CD14-positive monocyte (primary cell): ENCODE results near the gene MEGF6. TPM values are rescaled to one million over a fixed set of nuclear protein-coding genes. Genes with fewer than 3 reads are reported as not detected.

ENCODE experiments used
- DNase-seq, 3 donors: peaks; one replicate each; pipeline ENCODE4 v3.0.0-alpha.2; 2011 to 2022
- H2AFZ ChIP-seq: 2 replicates; pipeline ENCODE4 v1.6.0; 2012; ENCODE audit warnings: mild to moderate bottlenecking, low read depth, low read length, inconsistent platforms; ENCODE audit not compliant: insufficient read depth, poor library complexity, severe bottlenecking
- H3K27ac ChIP-seq, 2 donors: 1 replicate in 1 of 2; 2 replicates in 1 of 2; pipeline ENCODE4 v1.5.1; 2012 to 2013; ENCODE audit warnings: low read length in 2 of 2, control low read depth in 1 of 2, inconsistent platforms in 1 of 2, low read depth in 1 of 2, mild to moderate bottlenecking in 1 of 2
- H3K27me3 ChIP-seq, 2 donors: one replicate each; pipeline versions ENCODE4 v1.6.0 to v1.6.1; 2011 to 2013; ENCODE audit warnings: low read length in 2 of 2; ENCODE audit not compliant: control insufficient read depth in 2 of 2, insufficient read depth in 2 of 2
- H3K36me3 ChIP-seq, 2 donors: replicated peaks in 1 of 2; 1 replicate in 1 of 2; 2 replicates in 1 of 2; pipeline versions ENCODE4 v1.5.1 to v1.6.1; 2012 to 2013; ENCODE audit warnings: low read length in 2 of 2, control low read depth in 1 of 2, inconsistent platforms in 1 of 2, mild to moderate bottlenecking in 1 of 2; ENCODE audit not compliant: insufficient read depth in 2 of 2, control insufficient read depth in 1 of 2
- H3K4me1 ChIP-seq, 2 donors: 1 replicate in 1 of 2; 2 replicates in 1 of 2; pipeline versions ENCODE4 v1.5.1 to v1.6.1; 2012 to 2013; ENCODE audit warnings: low read length in 2 of 2, control low read depth in 1 of 2, inconsistent platforms in 1 of 2, mild to moderate bottlenecking in 1 of 2, moderate library complexity in 1 of 2; ENCODE audit not compliant: insufficient read depth in 2 of 2, control insufficient read depth in 1 of 2
- H3K4me2 ChIP-seq: replicated peaks from 2 replicates; pipeline ENCODE3; 2012; ENCODE audit warnings: low read length, moderate library complexity, mild to moderate bottlenecking; ENCODE audit not compliant: poor library complexity, severe bottlenecking; ENCODE audit errors: extremely low read depth
- H3K4me3 ChIP-seq, 3 experiments: fragments of 200-600 bp in 1 of 3; sonication (generic) in 1 of 3; replicated peaks in 1 of 3; 1 replicate in 2 of 3; 2 replicates in 1 of 3; pipeline ENCODE4 v1.5.1; 2011 to 2013; ENCODE audit warnings: low read length in 3 of 3, mild to moderate bottlenecking in 3 of 3, control low read depth in 2 of 3, low read depth in 2 of 3, inconsistent platforms in 1 of 3, moderate library complexity in 1 of 3
- H3K79me2 ChIP-seq: 2 replicates; pipeline ENCODE4 v1.6.0; 2012; ENCODE audit warnings: mild to moderate bottlenecking, control low read depth, inconsistent platforms, low read length, moderate library complexity; ENCODE audit not compliant: insufficient read depth
- H3K9ac ChIP-seq: 2 replicates; pipeline ENCODE4 v1.6.0; 2017; ENCODE audit warnings: low read length, mild to moderate bottlenecking; ENCODE audit not compliant: insufficient read depth, poor library complexity, severe bottlenecking
- H3K9me3 ChIP-seq, 2 donors: replicated peaks in 1 of 2; 1 replicate in 1 of 2; 2 replicates in 1 of 2; pipeline versions ENCODE4 v1.5.1 to v1.6.1; 2012 to 2013; ENCODE audit warnings: low read length in 2 of 2, control low read depth in 1 of 2; ENCODE audit not compliant: control insufficient read depth in 1 of 2, insufficient read depth in 1 of 2
- H4K20me1 ChIP-seq: 2 replicates; pipeline ENCODE4 v1.6.0; 2012; ENCODE audit warnings: mild to moderate bottlenecking, low read length, control low read depth, moderate library complexity; ENCODE audit not compliant: insufficient read depth
- H3K27ac Mint-ChIP-seq, 7 donors: one replicate each; pipeline ENCODE4 v1.8.0; 2020; ENCODE audit warnings: mild to moderate bottlenecking in 7 of 7, mixed read lengths in 7 of 7, moderate library complexity in 6 of 7, inconsistent platforms in 2 of 7
- H3K27me3 Mint-ChIP-seq, 3 donors: one replicate each; pipeline ENCODE4 v1.8.0; 2021 to 2022; ENCODE audit warnings: low read depth in 3 of 3, mild to moderate bottlenecking in 3 of 3, mixed read lengths in 3 of 3, moderate library complexity in 3 of 3, inconsistent platforms in 1 of 3
- H3K36me3 Mint-ChIP-seq, 2 donors: one replicate each; pipeline ENCODE4 v1.8.0; 2020; ENCODE audit warnings: mixed read lengths in 2 of 2, inconsistent platforms in 1 of 2, mild to moderate bottlenecking in 1 of 2
- H3K4me1 Mint-ChIP-seq: one replicate; pipeline ENCODE4 v1.8.0; 2020; ENCODE audit warnings: mild to moderate bottlenecking, mixed read lengths
- H3K4me3 Mint-ChIP-seq, 2 donors: one replicate each; pipeline ENCODE4 v1.8.0; 2020; ENCODE audit warnings: mild to moderate bottlenecking in 2 of 2, mixed read lengths in 2 of 2, moderate library complexity in 1 of 2
- H3K9me3 Mint-ChIP-seq, 7 donors: one replicate each; pipeline ENCODE4 v1.8.0; 2020 to 2022; ENCODE audit warnings: mixed read lengths in 7 of 7, mild to moderate bottlenecking in 6 of 7, moderate library complexity in 6 of 7, inconsistent platforms in 2 of 7
- CTCF ChIP-seq: fragments of 200-600 bp; IDR thresholded peaks from one replicate; pipeline ENCODE4 v1.8.0; 2022; ENCODE audit warnings: antibody characterized with exemption, mild to moderate bottlenecking
- WGBS: methylation state at CpG from one replicate; pipeline ENCODE4 v1.1.5; 2013; ENCODE audit warnings: missing lambda C conversion rate; ENCODE audit not compliant: insufficient coverage; 5-methylcytosine and 5-hydroxymethylcytosine counted together
- intact Hi-C, 2 donors: fragments of 100-400 bp; cut with micrococcal nuclease; formaldehyde crosslinking; loops; one replicate each; pipeline versions ENCODE4 v1.15.0 to v1.15.1; 2023
- polyA plus RNA-seq, 3 donors: library from polyadenylated mRNA; depleted of rRNA in 1 of 3; unstranded in 2 of 3; stranded (reverse) in 1 of 3; fragments of 300-500 nt in 2 of 3; fragments of >200 nt in 1 of 3; fragmentation: Illumina TruSeq in 2 of 3; gene quantifications; 1 replicate in 2 of 3; 2 replicates in 1 of 3; pipeline ENCODE4 v1.2.3, GENCODE V29; 2012 to 2021

Gene MEGF6
- polyA plus RNA-seq, 3 donors: 0.39 to 3.8 (median 1.2) TPM

- no peaks in the 10 kb centered on the region for H4K20me1 ChIP-seq
- WGBS: 79% methylated on average over 23 of the region's 30 CpGs
- H3K4me2 ChIP-seq: no peak overlapping the region
- Mint-ChIP-seq H3K4me3 (no peak overlapping the region), H3K27me3 (peaks cover 2 to 6% (median 3%) of the 10 kb centered on the region in 3 donors), H3K36me3 (no peaks in the 10 kb centered on the region), H3K27ac (no peak overlapping the region), H3K4me1 (no peaks in the 10 kb centered on the region), H3K9me3 (peaks cover 0 to 6% (median 0%) of the 10 kb centered on the region in 7 donors)
- intact Hi-C loops: no loop called here
- no peaks in the 10 kb centered on the region for H3K27me3 ChIP-seq
- H2AFZ ChIP-seq: no peak overlapping the region
- H3K36me3 ChIP-seq: no peaks in the 10 kb centered on the region
- no peak for TF ChIP-seq CTCF
- H3K9ac ChIP-seq: no peak overlapping the region
- H3K79me2 ChIP-seq: no peaks in the 10 kb centered on the region
- H3K27ac ChIP-seq: no peak overlapping the region
- H3K4me1 ChIP-seq: no peaks in the 10 kb centered on the region
- H3K9me3 ChIP-seq: no peaks in the 10 kb centered on the region
- no peak for DNase-seq
- no peak overlapping the region for H3K4me3 ChIP-seq
Measured at GRCh38 chr1:3479511-3480368, 131.6 kb downstream of the MEGF6 start.

- no peak for DNase-seq
- Histone ChIP-seq H3K27ac (no peak overlapping the region), H3K79me2 (no peaks in the 10 kb centered on the region), H2AFZ (no peak overlapping the region), H3K4me2 (no peak overlapping the region), H3K4me3 (no peak overlapping the region), H3K9ac (no peak overlapping the region), H3K27me3 (no peaks in the 10 kb centered on the region), H3K9me3 (no peaks in the 10 kb centered on the region), H4K20me1 (no peaks in the 10 kb centered on the region), H3K36me3 (no peaks in the 10 kb centered on the region), H3K4me1 (no peaks in the 10 kb centered on the region)
- peaks cover 0 to 3% (median 0%) of the 10 kb centered on the region in 7 donors for H3K9me3 Mint-ChIP-seq
- no peaks in the 10 kb centered on the region for H3K4me1 Mint-ChIP-seq
- no peak overlapping the region for H3K4me3 Mint-ChIP-seq
- H3K27ac Mint-ChIP-seq: no peak overlapping the region
- no peaks in the 10 kb centered on the region for H3K36me3 Mint-ChIP-seq
- peaks cover 0 to 5% (median 2%) of the 10 kb centered on the region in 3 donors for H3K27me3 Mint-ChIP-seq
- whole genome bisulfite sequencing: 82% methylated on average over 24 of the region's 24 CpGs
- intact Hi-C loops: no loop called here
- no peak for TF ChIP-seq CTCF
Measured at GRCh38 chr1:3478187-3478586, 133.1 kb downstream of the MEGF6 start.
